Epithelial cell of alveolus of lung (primary cell): ENCODE measurements around the gene PLA2G2C. TPM values are rescaled to one million over a fixed set of nuclear protein-coding genes. Genes with fewer than 3 reads are reported as not detected.

Experiments used
- total RNA-seq: library from RNA; depleted of rRNA; stranded (reverse); fragments of >200 nt; gene quantifications from 2 replicates; pipeline ENCODE4 v1.2.1, GENCODE V29; 2015

Gene PLA2G2C, protein sequence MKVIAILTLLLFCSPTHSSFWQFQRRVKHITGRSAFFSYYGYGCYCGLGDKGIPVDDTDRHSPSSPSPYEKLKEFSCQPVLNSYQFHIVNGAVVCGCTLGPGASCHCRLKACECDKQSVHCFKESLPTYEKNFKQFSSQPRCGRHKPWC
- not detected in 2 replicates for total RNA-seq

DNA sequence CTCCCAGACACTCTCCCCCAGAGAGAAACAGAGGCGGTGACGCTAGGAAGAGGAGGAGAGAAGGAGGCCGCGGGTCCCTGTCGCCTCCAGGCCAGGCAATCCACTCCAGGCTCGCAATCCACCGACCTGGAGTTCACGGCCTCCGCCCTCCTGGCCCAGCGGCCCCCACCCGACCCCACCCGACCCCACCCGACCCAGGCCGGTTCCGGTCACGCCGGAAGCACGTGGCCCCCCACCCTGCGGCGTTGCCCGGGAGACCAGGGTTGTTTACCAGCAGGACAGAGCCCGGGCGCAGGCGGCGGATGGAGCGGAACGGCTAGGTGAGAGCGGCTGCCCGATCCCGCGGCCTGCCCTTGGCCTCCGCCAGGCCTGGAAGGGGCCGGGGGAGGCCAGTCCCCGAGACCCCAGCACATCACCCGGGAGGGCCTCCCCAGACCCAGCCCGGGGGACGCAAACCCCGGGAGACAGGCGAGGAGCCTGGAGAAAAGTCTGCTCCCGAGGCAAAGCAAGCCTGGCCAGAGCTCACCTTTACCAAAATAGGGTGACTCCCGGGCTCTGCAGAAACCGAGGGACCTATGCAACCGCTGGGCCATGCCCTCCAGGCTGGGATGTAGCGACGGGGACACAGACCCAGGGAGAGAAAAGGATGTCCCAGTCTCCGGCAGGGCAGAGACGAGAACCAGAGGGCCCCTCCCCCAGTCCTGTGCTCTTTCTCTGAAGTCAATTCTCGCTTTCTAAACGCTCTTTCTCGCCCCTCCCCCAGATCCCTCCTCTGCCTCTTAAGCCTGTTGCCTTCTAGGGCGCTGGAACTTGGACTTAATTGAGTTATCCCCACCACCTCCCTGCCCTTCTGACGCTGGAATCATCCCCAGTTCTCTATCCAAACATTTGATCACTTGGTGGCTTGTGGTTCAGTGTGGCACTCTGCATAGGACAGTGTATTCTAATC lies at the start of gene PLA2G2C, which contains the start of gene UBXN10:
TSS of gene PLA2G2C (minus strand) at position 685 of the 949 bp plus-strand sequence. CDS start 9,155 bp downstream, outside the sequence.
TSS of gene UBXN10 (plus strand) at position 263 of the 949 bp plus-strand sequence. CDS start 4,466 bp downstream, outside the sequence.

DNA sequence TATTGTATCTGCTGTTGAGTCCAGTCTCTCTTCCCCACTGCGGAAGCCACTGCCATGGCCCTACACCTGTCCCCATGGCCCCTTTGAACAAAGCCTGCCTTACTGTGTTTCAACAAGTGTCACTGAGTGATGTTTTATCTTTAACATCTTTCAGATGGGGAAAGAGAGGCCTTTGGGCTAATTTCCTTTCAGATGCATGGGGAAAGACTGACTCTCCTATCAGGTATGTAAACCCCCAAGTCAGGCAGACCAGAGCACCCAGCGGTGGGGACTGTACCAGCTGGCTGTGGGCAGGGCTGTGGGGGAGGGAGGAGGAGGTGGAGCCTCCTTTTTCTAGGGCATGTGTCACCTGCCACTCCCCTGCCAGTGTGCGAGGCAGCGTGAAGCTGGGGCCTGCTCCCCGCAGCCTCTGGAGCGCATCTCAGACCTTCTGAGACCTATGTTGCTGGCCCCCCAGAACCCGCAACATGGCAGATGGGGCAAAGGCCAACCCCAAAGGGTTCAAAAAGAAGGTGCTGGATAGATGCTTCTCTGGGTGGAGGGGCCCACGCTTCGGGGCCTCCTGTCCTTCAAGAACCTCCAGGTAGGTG lies 47.3 kb downstream of the PLA2G2C start, which contains the start of gene PLA2G2F:
TSS of gene PLA2G2F (plus strand) at position 363 of the 590 bp plus-strand sequence. CDS start at position 468, 105 bp downstream.

DNA sequence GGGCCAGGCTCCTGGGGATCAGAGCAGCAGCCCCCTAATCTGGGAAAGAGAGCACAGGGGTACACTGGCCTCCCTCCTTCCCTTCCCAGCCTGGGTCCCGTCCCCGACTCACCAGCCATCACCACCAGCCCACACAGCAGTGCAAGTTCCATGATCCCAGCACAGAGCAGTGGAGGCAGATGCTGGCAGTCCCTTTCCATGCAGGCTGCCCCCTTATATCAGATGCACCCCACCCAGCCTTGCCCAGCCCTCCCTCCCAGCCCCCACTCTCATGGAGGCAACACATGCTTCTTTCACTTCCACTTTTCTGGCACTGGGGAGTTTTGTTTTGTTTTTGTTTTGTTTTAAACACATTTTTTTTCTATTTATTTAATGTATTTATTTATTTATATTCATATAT lies 67.0 kb downstream of the PLA2G2C start, which contains the start of gene PLA2G2D:
TSS of gene PLA2G2D (minus strand) at position 190 of the 400 bp plus-strand sequence. CDS start at position 152, 38 bp downstream.

Other genes with a start within 250 kb of the PLA2G2C start
- not detected in 2 replicates for gene PLA2G2A, start 206.9 kb downstream of the PLA2G2C start, total RNA-seq
- gene PLA2G5, start 116.3 kb downstream of the PLA2G2C start, total RNA-seq: not detected in 2 replicates
- not detected in 2 replicates for gene PLA2G2D, start 67.0 kb downstream of the PLA2G2C start, total RNA-seq
- not detected in 2 replicates for gene PLA2G2F, start 47.2 kb downstream of the PLA2G2C start, total RNA-seq
- under 0.01 and 0.13 TPM in 2 replicates for gene UBXN10, start 422 bp downstream of the PLA2G2C start, total RNA-seq
- under 0.01 TPM in 1 of 2 replicates, not detected in the other for gene VWA5B1, start 104.4 kb upstream of the PLA2G2C start, total RNA-seq